Erythroblast (primary cell): ENCODE data around the gene TRAPPC2B.

Experiments used
- GATA1 ChIP-seq: IDR thresholded peaks from 2 replicates; pipeline ENCODE4 v1.6.1; 2011; ENCODE audit warnings: low read depth, mild to moderate bottlenecking, control low read depth, low read length, moderate library complexity
- POLR2A ChIP-seq: IDR thresholded peaks from 2 replicates; pipeline ENCODE4 v1.6.1; 2011; ENCODE audit warnings: mild to moderate bottlenecking, low read length

GRCh38 chr19:57389194-57389729 lies 25.9 kb downstream of the TRAPPC2B start:
- TF ChIP-seq POLR2A: no peak
- no peak for TF ChIP-seq GATA1
